Measurements from ENCODE around the gene SERPINB4. TPM values are rescaled to one million over a fixed set of nuclear protein-coding genes. Genes with fewer than 3 reads are reported as not detected.

SERPINB4 gene
- total RNA-seq, 1 experiment from 2014 or later = not detected

DNA sequence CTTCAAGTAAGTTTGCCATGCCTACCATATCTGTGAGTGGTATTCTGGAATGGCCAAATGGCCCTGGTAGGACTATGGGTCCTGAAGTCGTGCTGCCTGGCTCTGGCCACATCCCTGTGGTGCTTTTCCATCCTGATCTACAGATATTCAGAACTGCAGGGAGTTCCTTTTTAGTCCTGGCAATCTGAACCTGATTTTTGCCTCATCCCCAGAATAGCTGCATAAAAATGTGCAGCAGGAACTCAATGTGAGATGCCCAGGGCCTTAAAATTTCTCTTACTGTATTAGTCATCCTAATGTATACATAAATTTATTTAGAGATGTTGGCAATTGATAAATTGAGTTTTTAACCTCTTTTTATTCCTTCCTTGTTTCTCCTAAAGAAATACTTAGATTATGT lies 51.6 kb downstream of the SERPINB4 start:
- TF ChIP-seq, protein P1, sequence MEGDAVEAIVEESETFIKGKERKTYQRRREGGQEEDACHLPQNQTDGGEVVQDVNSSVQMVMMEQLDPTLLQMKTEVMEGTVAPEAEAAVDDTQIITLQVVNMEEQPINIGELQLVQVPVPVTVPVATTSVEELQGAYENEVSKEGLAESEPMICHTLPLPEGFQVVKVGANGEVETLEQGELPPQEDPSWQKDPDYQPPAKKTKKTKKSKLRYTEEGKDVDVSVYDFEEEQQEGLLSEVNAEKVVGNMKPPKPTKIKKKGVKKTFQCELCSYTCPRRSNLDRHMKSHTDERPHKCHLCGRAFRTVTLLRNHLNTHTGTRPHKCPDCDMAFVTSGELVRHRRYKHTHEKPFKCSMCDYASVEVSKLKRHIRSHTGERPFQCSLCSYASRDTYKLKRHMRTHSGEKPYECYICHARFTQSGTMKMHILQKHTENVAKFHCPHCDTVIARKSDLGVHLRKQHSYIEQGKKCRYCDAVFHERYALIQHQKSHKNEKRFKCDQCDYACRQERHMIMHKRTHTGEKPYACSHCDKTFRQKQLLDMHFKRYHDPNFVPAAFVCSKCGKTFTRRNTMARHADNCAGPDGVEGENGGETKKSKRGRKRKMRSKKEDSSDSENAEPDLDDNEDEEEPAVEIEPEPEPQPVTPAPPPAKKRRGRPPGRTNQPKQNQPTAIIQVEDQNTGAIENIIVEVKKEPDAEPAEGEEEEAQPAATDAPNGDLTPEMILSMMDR (IDR thresholded peaks at IDR 0.05; ENCODE audit: unreplicated experiment) = no peak
- CTCF ChIA-PET = interaction anchor here (2.7 kb wide), 1 partner anchor 149 kb away, joined by 10 read pairs; no protein-coding TSS in a partner anchor
- intact Hi-C loops (cut with micrococcal nuclease) = no loop called here
- Mint-ChIP-seq H3K27ac (ENCODE audit: low read depth, unreplicated experiment) (no peak overlapping the region), H3K4me3 (ENCODE audit: unreplicated experiment) (no peak overlapping the region), H3K27me3 (ENCODE audit: insufficient read depth, unreplicated experiment) (no peaks in the 10 kb centered on the region), H3K9me3 (ENCODE audit: unreplicated experiment) (no peaks in the 10 kb centered on the region), H3K36me3 (ENCODE audit: insufficient read depth, unreplicated experiment) (no peaks in the 10 kb centered on the region), H3K4me1 (ENCODE audit: insufficient read depth, unreplicated experiment) (peaks cover 21% of the 10 kb centered on the region)
- POLR2A ChIA-PET = interaction anchor here (0.9 to 1.0 kb wide), 2 partner anchors 68 to 79 kb away, joined by 3 read pairs; no protein-coding TSS in a partner anchor
- DNase-seq (ENCODE audit: unreplicated experiment) = no peak
- no TSS peak for BruUV-seq (replicated peaks)

DNA sequence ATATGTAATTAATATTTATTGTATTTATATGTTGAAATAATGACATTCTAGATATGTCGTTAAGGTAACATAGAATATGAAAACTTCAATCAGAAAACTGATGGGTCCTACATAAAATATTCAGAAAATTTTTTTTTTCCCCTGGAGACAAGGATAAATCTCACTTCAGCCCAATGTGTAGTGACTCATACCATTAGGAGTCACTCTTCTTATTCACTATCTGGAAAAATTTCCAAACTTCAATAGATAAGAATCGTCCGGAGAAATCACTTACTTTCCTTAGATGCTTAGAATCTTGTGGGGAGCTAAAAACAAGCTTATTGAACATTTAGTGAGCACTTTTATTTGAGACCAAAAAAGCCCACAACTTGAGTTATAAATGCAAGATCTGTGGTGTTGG lies 52.3 kb downstream of the SERPINB4 start:
- no peak overlapping the region for H3K27ac Mint-ChIP-seq (ENCODE audit: low read depth, unreplicated experiment)
- DNase-seq (ENCODE audit: unreplicated experiment) = no peak
- CTCF ChIA-PET = interaction anchor here (0.6 to 2.7 kb wide), 7 partner anchors 11 to 350 kb away, joined by 3 to 10 read pairs (median 5); no protein-coding TSS in a partner anchor
- TF ChIP-seq, protein P1 (IDR thresholded peaks at IDR 0.05; ENCODE audit: unreplicated experiment) = no peak
- no peak overlapping the region for H3K4me3 Mint-ChIP-seq (ENCODE audit: unreplicated experiment)
- no peaks in the 10 kb centered on the region for H3K27me3 Mint-ChIP-seq (ENCODE audit: insufficient read depth, unreplicated experiment)
- H3K4me1 Mint-ChIP-seq (ENCODE audit: insufficient read depth, unreplicated experiment) = peaks cover 27% of the 10 kb centered on the region
- no peaks in the 10 kb centered on the region for H3K36me3 Mint-ChIP-seq (ENCODE audit: insufficient read depth, unreplicated experiment)
- intact Hi-C loops (cut with micrococcal nuclease) = no loop called here
- BruUV-seq (replicated peaks) = no TSS peak
- POLR2A ChIA-PET = interaction anchor here (0.6 to 1.8 kb wide), 6 partner anchors 12 to 201 kb away, joined by 3 to 7 read pairs (median 3); no protein-coding TSS in a partner anchor
- no peaks in the 10 kb centered on the region for H3K9me3 Mint-ChIP-seq (ENCODE audit: unreplicated experiment)

DNA sequence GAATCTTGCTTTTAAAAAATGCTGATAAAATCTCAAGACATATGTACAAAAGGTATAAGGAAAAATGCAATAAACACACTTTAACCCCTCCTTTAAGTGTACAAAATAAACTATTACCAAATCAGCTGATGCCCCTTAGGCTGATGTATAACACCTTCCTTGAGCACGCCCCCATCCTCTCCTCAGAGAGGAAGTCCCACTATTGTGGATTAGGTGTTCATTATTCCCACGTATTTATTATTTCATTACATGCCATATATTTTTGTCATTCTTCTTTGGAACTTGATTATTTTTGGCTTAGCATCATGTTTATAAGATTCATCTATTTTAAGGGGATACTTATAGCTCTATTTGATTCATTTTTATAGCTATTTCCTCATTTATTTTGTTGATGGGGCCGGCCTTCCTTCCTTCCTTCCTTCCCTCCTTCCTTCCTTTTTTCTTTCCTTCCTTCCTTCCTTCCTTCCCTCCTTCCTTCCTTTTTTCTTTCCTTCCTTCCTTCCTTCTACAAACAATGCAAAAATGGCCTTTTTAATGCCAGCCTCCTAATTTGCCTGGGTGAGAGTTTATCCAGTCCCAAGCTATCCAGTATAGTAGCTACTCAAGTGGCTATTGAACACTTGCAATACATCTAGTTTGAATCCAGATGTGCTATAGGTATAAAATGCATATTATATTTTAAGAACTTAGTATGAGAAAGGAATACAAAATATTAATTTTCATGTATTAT lies 52.9 kb downstream of the SERPINB4 start:
- intact Hi-C loops (cut with micrococcal nuclease) = no loop called here
- ChIA-PET CTCF (interaction anchor here (0.6 to 2.7 kb wide), 7 partner anchors 12 to 350 kb away, joined by 3 to 10 read pairs (median 5); no protein-coding TSS in a partner anchor), POLR2A (interaction anchor here (0.6 to 1.8 kb wide), 7 partner anchors 12 to 201 kb away, joined by 3 to 7 read pairs (median 3); no protein-coding TSS in a partner anchor)
- peaks cover 33% of the 10 kb centered on the region for H3K4me1 Mint-ChIP-seq (ENCODE audit: insufficient read depth, unreplicated experiment)
- TF ChIP-seq, protein P1 (IDR thresholded peaks at IDR 0.05; ENCODE audit: unreplicated experiment) = no peak
- H3K4me3 Mint-ChIP-seq (ENCODE audit: unreplicated experiment) = no peak overlapping the region
- BruUV-seq (replicated peaks) = no TSS peak
- DNase-seq (ENCODE audit: unreplicated experiment) = no peak
- no peak overlapping the region for H3K27ac Mint-ChIP-seq (ENCODE audit: low read depth, unreplicated experiment)
- no peaks in the 10 kb centered on the region for H3K9me3 Mint-ChIP-seq (ENCODE audit: unreplicated experiment)
- H3K27me3 Mint-ChIP-seq (ENCODE audit: insufficient read depth, unreplicated experiment) = no peaks in the 10 kb centered on the region
- no peaks in the 10 kb centered on the region for H3K36me3 Mint-ChIP-seq (ENCODE audit: insufficient read depth, unreplicated experiment)

DNA sequence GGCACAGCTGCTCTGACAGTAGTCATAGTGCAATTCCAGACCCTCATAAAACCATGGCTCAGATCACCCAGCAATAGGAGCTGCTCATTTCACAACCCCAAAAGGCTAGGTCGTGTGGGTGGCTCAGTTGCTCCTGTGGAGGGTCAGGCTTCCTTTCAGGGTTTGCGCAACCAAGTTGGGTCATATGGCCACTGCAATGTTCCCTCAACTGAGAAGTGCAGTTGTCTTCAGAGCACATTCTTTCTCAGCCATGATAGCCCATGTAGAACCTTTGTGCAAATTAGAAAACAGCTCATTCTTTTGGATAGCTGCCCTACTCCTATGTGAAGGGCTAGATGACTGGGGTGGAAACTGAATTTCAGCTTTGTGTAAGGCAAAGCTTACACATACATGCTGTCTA lies 53.7 kb downstream of the SERPINB4 start:
- Mint-ChIP-seq H3K36me3 (ENCODE audit: insufficient read depth, unreplicated experiment) (no peaks in the 10 kb centered on the region), H3K27me3 (ENCODE audit: insufficient read depth, unreplicated experiment) (no peaks in the 10 kb centered on the region), H3K27ac (ENCODE audit: low read depth, unreplicated experiment) (no peak overlapping the region), H3K9me3 (ENCODE audit: unreplicated experiment) (no peaks in the 10 kb centered on the region), H3K4me1 (ENCODE audit: insufficient read depth, unreplicated experiment) (peaks cover 40% of the 10 kb centered on the region), H3K4me3 (ENCODE audit: unreplicated experiment) (no peak overlapping the region)
- intact Hi-C loops (cut with micrococcal nuclease) = no loop called here
- CTCF ChIA-PET = interaction anchor here (0.8 to 1.5 kb wide), 5 partner anchors 10 to 346 kb away, joined by 3 to 7 read pairs (median 5); no protein-coding TSS in a partner anchor
- DNase-seq (ENCODE audit: unreplicated experiment) = peak; percentile 62
- BruUV-seq (replicated peaks) = no TSS peak
- POLR2A ChIA-PET = interaction anchor here (0.5 to 1.8 kb wide), 6 partner anchors 13 to 146 kb away, joined by 3 to 7 read pairs (median 3); no protein-coding TSS in a partner anchor
- TF ChIP-seq, protein P1 (IDR thresholded peaks at IDR 0.05; ENCODE audit: unreplicated experiment) = no peak
